B cell (primary cell): Measurements from ENCODE around the gene QPCT.

ENCODE experiments used
- CTCF ChIP-seq: fragments of 200-600 bp; IDR thresholded peaks from one replicate; pipeline ENCODE4 v1.8.0; 2022; ENCODE audit warnings: antibody characterized with exemption, mild to moderate bottlenecking
- EZH2 ChIP-seq: IDR thresholded peaks from 2 replicates; pipeline ENCODE4 v1.6.1; 2012; ENCODE audit warnings: borderline replicate concordance, low read depth, mild to moderate bottlenecking, moderate library complexity, low read length; ENCODE audit not compliant: insufficient read depth, poor library complexity, severe bottlenecking

GRCh38 chr2:37330681-37331080 is 13.7 kb upstream of the QPCT start:
- TF ChIP-seq CTCF = no peak
- TF ChIP-seq EZH2 = no peak
